Smooth muscle cell (in vitro differentiated cells): ENCODE measurements around the gene OSBPL6. TPM values are rescaled to one million over a fixed set of nuclear protein-coding genes. Genes with fewer than 3 reads are reported as not detected.

ENCODE experiments used
- DNase-seq: peaks from one replicate; lab custom pipeline; 2025; ENCODE audit not compliant: unreplicated experiment; lab: John Stamatoyannopoulos, UW
- H2AFZ ChIP-seq: fragments of 200-600 bp; sonication (generic); 2 replicates; pipeline ENCODE4 v1.6.0; 2016; ENCODE audit warnings: antibody characterized with exemption, low read depth, mild to moderate bottlenecking
- H3F3A ChIP-seq: fragments of 200-600 bp; sonication (generic); 2 replicates; pipeline ENCODE4 v1.6.0; 2017; ENCODE audit warnings: antibody characterized with exemption, low read depth
- H3K27ac ChIP-seq: fragments of 200-600 bp; sonication (generic); 2 replicates; pipeline ENCODE4 v1.5.1; 2016; ENCODE audit warnings: low read depth, mild to moderate bottlenecking
- H3K27me3 ChIP-seq: fragments of 200-600 bp; sonication (generic); 2 replicates; pipeline ENCODE4 v1.6.1; 2016; ENCODE audit warnings: low read depth, mild to moderate bottlenecking
- H3K36me3 ChIP-seq: fragments of 200-600 bp; sonication (generic); 2 replicates; pipeline ENCODE4 v1.5.1; 2016; ENCODE audit warnings: low read depth
- H3K4me1 ChIP-seq: fragments of 200-600 bp; sonication (generic); 2 replicates; pipeline ENCODE4 v1.5.1; 2016; ENCODE audit warnings: low read depth
- H3K4me2 ChIP-seq: fragments of 200-600 bp; sonication (generic); 2 replicates; pipeline ENCODE4 v1.6.0; 2016; ENCODE audit warnings: mild to moderate bottlenecking
- H3K4me3 ChIP-seq: fragments of 200-600 bp; sonication (generic); 2 replicates; pipeline ENCODE4 v1.5.1; 2016; ENCODE audit warnings: mild to moderate bottlenecking
- H3K79me2 ChIP-seq: fragments of 200-600 bp; sonication (generic); 2 replicates; pipeline ENCODE4 v1.6.0; 2016; ENCODE audit warnings: low read depth, mild to moderate bottlenecking
- H3K9ac ChIP-seq: fragments of 200-600 bp; sonication (generic); 2 replicates; pipeline ENCODE4 v1.6.0; 2016; ENCODE audit warnings: low read depth
- H3K9me3 ChIP-seq: fragments of 200-600 bp; sonication (generic); replicated peaks from 2 replicates; pipeline ENCODE4 v1.5.1; 2016; ENCODE audit warnings: low read depth
- H4K20me1 ChIP-seq: fragments of 200-600 bp; sonication (generic); 2 replicates; pipeline ENCODE4 v1.6.0; 2016; ENCODE audit warnings: low read depth
- CTCF ChIP-seq: fragments of 200-600 bp; sonication (generic); IDR thresholded peaks from 2 replicates; pipeline ENCODE4 v1.5.1; 2017; ENCODE audit warnings: borderline replicate concordance, mild to moderate bottlenecking, antibody characterized with exemption; ENCODE audit not compliant: insufficient read depth, poor library complexity, severe bottlenecking
- WGBS: methylation state at CpG from one replicate; pipeline ENCODE4 v1.1.7; 2016; ENCODE audit warnings: low lambda C conversion rate; 5-methylcytosine and 5-hydroxymethylcytosine counted together
- polyA plus RNA-seq: library from polyadenylated mRNA; unstranded; fragments of >200 nt; fragmentation: Nextera tagmentation; extraction: Ambion mirVana; gene quantifications from 2 replicates; pipeline ENCODE4 v1.2.1, GENCODE V29; 2016
- total RNA-seq: library from RNA; depleted of rRNA; stranded (reverse); fragments of >200 nt; gene quantifications from 2 replicates; pipeline ENCODE4 v1.2.3, GENCODE V29; 2014

The OSBPL6 gene
- total and polyA plus RNA-seq, 2 experiments from 2014 or later: 7.4 to 7.6 TPM

- no peak overlapping the region for H2AFZ ChIP-seq
- no peak overlapping the region for H3K4me2 ChIP-seq
- H3K36me3 ChIP-seq: no peaks in the 10 kb centered on the region
- no peak for DNase-seq
- no peaks in the 10 kb centered on the region for H3K79me2 ChIP-seq
- no peaks in the 10 kb centered on the region for H3K27me3 ChIP-seq
- H3K9me3 ChIP-seq: no peaks in the 10 kb centered on the region
- H3K4me1 ChIP-seq: peaks cover 24% of the 10 kb centered on the region
- no peak overlapping the region for H3K27ac ChIP-seq
- H4K20me1 ChIP-seq: no peaks in the 10 kb centered on the region
- H3F3A ChIP-seq: peaks cover 7% of the 10 kb centered on the region
- no peak overlapping the region for H3K9ac ChIP-seq
- 80% methylated on average over 8 of the region's 8 CpGs for WGBS
- no peak overlapping the region for H3K4me3 ChIP-seq
- TF ChIP-seq CTCF: no peak
Measured at GRCh38 chr2:178282075-178282815, 87.9 kb downstream of the OSBPL6 start.

- Histone ChIP-seq H3K4me1 (peaks cover 13% of the 10 kb centered on the region), H3K9me3 (no peaks in the 10 kb centered on the region), H3K36me3 (no peaks in the 10 kb centered on the region), H4K20me1 (no peaks in the 10 kb centered on the region), H3K27ac (no peak overlapping the region), H3K4me2 (no peak overlapping the region), H3K79me2 (no peaks in the 10 kb centered on the region), H3K27me3 (no peaks in the 10 kb centered on the region), H3K9ac (no peak overlapping the region), H2AFZ (no peak overlapping the region), H3F3A (peaks cover 7% of the 10 kb centered on the region), H3K4me3 (no peak overlapping the region)
- TF ChIP-seq CTCF: no peak
- WGBS: 72% methylated on average over 3 of the region's 3 CpGs
- no peak for DNase-seq
Measured at GRCh38 chr2:178283341-178283918, 89.1 kb downstream of the OSBPL6 start.

GRCh38 chr2:178284613-178285286 is 90.4 kb downstream of the OSBPL6 start:
- no peak for DNase-seq
- WGBS: 74% methylated on average over 4 of the region's 4 CpGs

More at GRCh38 chr2:178284613-178285286, 90.4 kb downstream of the OSBPL6 start:
- H3F3A ChIP-seq: peaks cover 2% of the 10 kb centered on the region
- no peaks in the 10 kb centered on the region for H3K9me3 ChIP-seq
- no peak overlapping the region for H3K9ac ChIP-seq
- H2AFZ ChIP-seq: no peak overlapping the region
- no peak overlapping the region for H3K4me3 ChIP-seq
- TF ChIP-seq CTCF: no peak
- H3K27ac ChIP-seq: no peak overlapping the region
- no peaks in the 10 kb centered on the region for H3K36me3 ChIP-seq
- H3K27me3 ChIP-seq: no peaks in the 10 kb centered on the region
- peaks cover under 1% of the 10 kb centered on the region for H3K4me1 ChIP-seq
- H4K20me1 ChIP-seq: no peaks in the 10 kb centered on the region
- no peaks in the 10 kb centered on the region for H3K79me2 ChIP-seq
- no peak overlapping the region for H3K4me2 ChIP-seq
